Left kidney (tissue), 2 donors: Measurements from ENCODE around the gene GNPTG. TPM values are rescaled to one million over a fixed set of nuclear protein-coding genes. Genes with fewer than 3 reads are reported as not detected.

Experiments used
- DNase-seq: peaks from one replicate; pipeline ENCODE4 v3.0.0-alpha.2; 2013
- polyA plus RNA-seq: library from polyadenylated mRNA; unstranded; fragments of 120-200 nt; gene quantifications from one replicate; pipeline ENCODE4 v1.2.1, GENCODE V29; 2013; ENCODE audit not compliant: insufficient read length

The GNPTG gene
- polyA plus RNA-seq, 1 donor: 55.3 TPM

GRCh38 chr16:1393613-1394176 is 42.0 kb downstream of the GNPTG start:
- DNase-seq: no peak

- no peak for DNase-seq
Observed at GRCh38 chr16:1394367-1394951, 42.7 kb downstream of the GNPTG start.

- no peak for DNase-seq
Observed at GRCh38 chr16:1395444-1396031, 43.8 kb downstream of the GNPTG start.

GRCh38 chr16:1397779-1398178 is 46.0 kb downstream of the GNPTG start:
- DNase-seq: no peak

GRCh38 chr16:1398351-1398750 is 46.6 kb downstream of the GNPTG start:
- DNase-seq: no peak

GRCh38 chr16:1398826-1399581 is 47.3 kb downstream of the GNPTG start:
- no peak for DNase-seq

- no peak for DNase-seq
Observed at GRCh38 chr16:1401061-1401757, 49.5 kb downstream of the GNPTG start.

GRCh38 chr16:1401758-1402154 is 50.0 kb downstream of the GNPTG start:
- DNase-seq: no peak

GRCh38 chr16:1403036-1403435 is 51.3 kb downstream of the GNPTG start:
- DNase-seq: no peak

- DNase-seq: no peak
Observed at GRCh38 chr16:1403733-1404132, 52.0 kb downstream of the GNPTG start.

GRCh38 chr16:1407753-1408152 is 56.0 kb downstream of the GNPTG start:
- no peak for DNase-seq

- DNase-seq: peak; percentile 90
Observed at GRCh38 chr16:1408171-1408837, 56.6 kb downstream of the GNPTG start.

- DNase-seq: no peak
Observed at GRCh38 chr16:1412847-1413246, 61.1 kb downstream of the GNPTG start.

Other genes with a start within 250 kb of the GNPTG start
- 17.0 TPM for gene CACNA1H, start 198.8 kb upstream of the GNPTG start, polyA plus RNA-seq
- 0.85 TPM for gene TPSG1, start 126.7 kb upstream of the GNPTG start, polyA plus RNA-seq
- gene TPSB2, start 121.7 kb upstream of the GNPTG start, polyA plus RNA-seq: 0.18 TPM
- not detected for gene TPSAB1, start 111.2 kb upstream of the GNPTG start, polyA plus RNA-seq
- gene TPSD1, start 95.9 kb upstream of the GNPTG start, polyA plus RNA-seq: not detected
- gene UBE2I, start 42.3 kb upstream of the GNPTG start, polyA plus RNA-seq: 162 TPM
- gene BAIAP3, start 18.3 kb upstream of the GNPTG start, polyA plus RNA-seq: 4.6 TPM
- gene TSR3, start 53 bp upstream of the GNPTG start, polyA plus RNA-seq: 32.6 TPM
- 19.8 TPM for gene UNKL, start 62.8 kb downstream of the GNPTG start, polyA plus RNA-seq
- gene UQCC4, start 68.8 kb downstream of the GNPTG start, polyA plus RNA-seq: 10.7 TPM
- gene PERCC1, start 79.1 kb downstream of the GNPTG start, polyA plus RNA-seq: 0.20 TPM
- gene CCDC154, start 92.6 kb downstream of the GNPTG start, polyA plus RNA-seq: 2.6 TPM
- gene CLCN7, start 123.1 kb downstream of the GNPTG start, polyA plus RNA-seq: 48.5 TPM
- gene PTX4, start 137.0 kb downstream of the GNPTG start, polyA plus RNA-seq: not detected
- 28.8 TPM for gene TELO2, start 141.4 kb downstream of the GNPTG start, polyA plus RNA-seq
- 15.7 TPM for gene TMEM204, start 181.7 kb downstream of the GNPTG start, polyA plus RNA-seq